IMR-90 (cell line): ENCODE results near the gene SEMA4D. TPM values are rescaled to one million over a fixed set of nuclear protein-coding genes. Genes with fewer than 3 reads are reported as not detected.

Experiments
- ATAC-seq: fragments of 200-7000 bp; cut with Tn5 transposase; 2 replicates; pipeline ENCODE4 v1.9.1; 2020; ENCODE audit warnings: low read depth, mild to moderate bottlenecking, moderate library complexity
- BruUV-seq: library from RNA; stranded (reverse); fragments of 400-500 nt; replicated peaks from 2 replicates; lab custom pipeline; 2021; lab: Mats Ljungman, UMichigan
- CTCF ChIA-PET: fragments of 300-600 bp; formaldehyde crosslinking; extraction: SDS; loops from one replicate; lab custom pipeline; 2021; ENCODE audit warnings: antibody characterized with exemption; lab: Yijun Ruan, JAX
- POLR2A ChIA-PET: fragments of 300-600 bp; sonication (Branson Sonifier 250); formaldehyde crosslinking; loops from one replicate; lab custom pipeline; 2022; ENCODE audit warnings: antibody characterized with exemption; ENCODE audit not compliant: unreplicated experiment; lab: Charles Lee
- DNase-seq: peaks from one replicate; pipeline ENCODE4 v3.0.0; 2013
- H2AFZ ChIP-seq: replicated peaks from 2 replicates; pipeline ENCODE3; 2013; ENCODE audit warnings: low read length, mild to moderate bottlenecking; ENCODE audit not compliant: poor library complexity
- H2AK5ac ChIP-seq: 2 replicates; pipeline ENCODE4 v1.6.1; 2013; ENCODE audit warnings: low read depth, low read length, inconsistent platforms
- H2AK9ac ChIP-seq: replicated peaks from 2 replicates; pipeline ENCODE3; 2013; ENCODE audit warnings: mild to moderate bottlenecking, low read depth, low read length, moderate library complexity; ENCODE audit not compliant: poor library complexity
- H2BK120ac ChIP-seq: 2 replicates; pipeline ENCODE4 v1.6.1; 2013; ENCODE audit warnings: low read depth, low read length, inconsistent platforms
- H2BK15ac ChIP-seq: 3 replicates; pipeline ENCODE4 v1.6.1; 2013; ENCODE audit warnings: low read depth, low read length, inconsistent platforms
- H2BK20ac ChIP-seq: 2 replicates; pipeline ENCODE4 v1.6.1; 2013; ENCODE audit warnings: low read depth, mild to moderate bottlenecking, inconsistent platforms, low read length, moderate library complexity
- H2BK5ac ChIP-seq: 2 replicates; pipeline ENCODE4 v1.6.1; 2013; ENCODE audit warnings: mild to moderate bottlenecking, low read depth, low read length, inconsistent platforms; ENCODE audit not compliant: poor library complexity, severe bottlenecking
- H3K14ac ChIP-seq: replicated peaks from 2 replicates; pipeline ENCODE4 v1.6.1; 2013; ENCODE audit warnings: low read depth, low read length, inconsistent platforms
- H3K18ac ChIP-seq: 2 replicates; pipeline ENCODE4 v1.6.1; 2013; ENCODE audit warnings: low read depth, low read length, control low read depth
- H3K23ac ChIP-seq: 2 replicates; pipeline ENCODE4 v1.6.1; 2013; ENCODE audit warnings: low read depth, low read length, inconsistent platforms
- H3K27ac ChIP-seq: 2 replicates; pipeline ENCODE4 v1.5.1; 2013; ENCODE audit warnings: mild to moderate bottlenecking, control low read depth, low read length; ENCODE audit not compliant: insufficient read depth
- H3K27me3 ChIP-seq: 2 replicates; pipeline ENCODE4 v1.6.1; 2013; ENCODE audit warnings: low read length; ENCODE audit not compliant: control insufficient read depth, insufficient read depth
- H3K36me3 ChIP-seq: 2 replicates; pipeline ENCODE4 v1.6.1; 2013; ENCODE audit warnings: low read length, mixed read lengths; ENCODE audit not compliant: control insufficient read depth, insufficient read depth
- H3K4ac ChIP-seq: 2 replicates; pipeline ENCODE4 v1.6.1; 2013; ENCODE audit warnings: low read depth, low read length, inconsistent platforms
- H3K4me1 ChIP-seq: 2 replicates; pipeline ENCODE4 v1.6.1; 2013; ENCODE audit warnings: low read length, mixed read lengths; ENCODE audit not compliant: control insufficient read depth, insufficient read depth
- H3K4me2 ChIP-seq: 2 replicates; pipeline ENCODE4 v1.6.1; 2013; ENCODE audit warnings: low read depth, mild to moderate bottlenecking, control low read depth, low read length, moderate library complexity
- H3K4me3 ChIP-seq: 2 replicates; pipeline ENCODE4 v1.5.1; 2013; ENCODE audit warnings: low read depth, mild to moderate bottlenecking, control low read depth, low read length, moderate library complexity; ENCODE audit not compliant: insufficient read depth
- H3K56ac ChIP-seq: 2 replicates; pipeline ENCODE4 v1.6.1; 2013; ENCODE audit warnings: low read length, inconsistent platforms; ENCODE audit not compliant: insufficient read depth; ENCODE audit errors: extremely low read depth
- H3K79me1 ChIP-seq, 2 experiments: 2 replicates each; pipeline ENCODE4 v1.6.1; 2013; ENCODE audit warnings: low read length in 2 of 2, inconsistent platforms in 1 of 2, low read depth in 1 of 2
- H3K9ac ChIP-seq: 2 replicates; pipeline ENCODE4 v1.6.1; 2013; ENCODE audit warnings: low read depth, low read length, control low read depth
- H3K9me1 ChIP-seq: 2 replicates; pipeline ENCODE4 v1.6.1; 2013; ENCODE audit warnings: low read length, inconsistent platforms; ENCODE audit not compliant: insufficient read depth
- H3K9me3 ChIP-seq: 2 replicates; pipeline ENCODE4 v1.6.1; 2013; ENCODE audit warnings: low read length; ENCODE audit not compliant: control insufficient read depth, insufficient read depth
- H4K20me1 ChIP-seq: 2 replicates; pipeline ENCODE4 v1.6.1; 2013; ENCODE audit warnings: low read length, inconsistent platforms; ENCODE audit not compliant: insufficient read depth
- H4K5ac ChIP-seq: 2 replicates; pipeline ENCODE4 v1.6.1; 2013; ENCODE audit warnings: mild to moderate bottlenecking, low read depth, low read length, control low read depth
- H4K8ac ChIP-seq, 2 experiments: 2 replicates each; pipeline ENCODE4 v1.6.1; 2013; ENCODE audit warnings: low read depth in 2 of 2, low read length in 2 of 2, control low read depth in 1 of 2, inconsistent platforms in 1 of 2
- H4K91ac ChIP-seq: 2 replicates; pipeline ENCODE4 v1.6.1; 2013; ENCODE audit warnings: low read depth, low read length, inconsistent platforms; ENCODE audit not compliant: insufficient read depth
- CHD1 ChIP-seq: IDR thresholded peaks from 2 replicates; pipeline ENCODE4 v1.6.1; 2012; ENCODE audit warnings: low read depth, low read length, improper control_type of control experiment
- POLR2A ChIP-seq: IDR thresholded peaks from 2 replicates; pipeline ENCODE4 v1.6.1; 2012; ENCODE audit warnings: mild to moderate bottlenecking, low read depth, low read length
- SMC3 ChIP-seq: fragments of 150-350 bp; IDR thresholded peaks from 2 replicates; pipeline ENCODE4 v1.6.1; 2016; ENCODE audit warnings: low read depth, mild to moderate bottlenecking, antibody characterized with exemption, low read length, moderate library complexity
- WGBS, 2 experiments: methylation state at CpG; one replicate each; pipeline versions ENCODE4 v1.1.5 to v1.1.7; 2013; ENCODE audit warnings: missing lambda C conversion rate in 2 of 2; ENCODE audit not compliant: insufficient read length in 1 of 2; ENCODE audit errors: extremely low coverage in 2 of 2; 5-methylcytosine and 5-hydroxymethylcytosine counted together
- dilution Hi-C: fragments of 300-500 bp; cut with HindIII; formaldehyde crosslinking; loops from one replicate; pipeline ENCODE4 v1.14.3; 2018; ENCODE audit warnings: low sequenced_read_pairs; ENCODE audit not compliant: unreplicated experiment
- in situ Hi-C: fragments of 300-500 bp; cut with MboI; formaldehyde crosslinking; loops from 3 replicates; pipeline ENCODE4 v1.14.3; 2019; ENCODE audit warnings: low sequenced_read_pairs, inconsistent platforms, mixed read lengths
- intact Hi-C: fragments of 100-400 bp; cut with micrococcal nuclease; formaldehyde crosslinking; loops from 2 replicates; pipeline ENCODE4 v1.10.0; 2022
- polyA plus RNA-seq, 3 experiments: library from polyadenylated mRNA; depleted of rRNA; stranded (reverse); fragments of >200 nt; gene quantifications; 2 replicates each; pipeline ENCODE4 v1.2.3, GENCODE V29; 2012; ENCODE audit warnings: low replicate concordance in 1 of 3
- total RNA-seq: library from RNA; depleted of rRNA; stranded (reverse); fragments of >200 nt; gene quantifications from 2 replicates; pipeline ENCODE4 v1.2.3, GENCODE V29; 2012

Gene SEMA4D
- total and polyA plus RNA-seq, 2 of the 4 experiments (the other 2 are of a cell fraction), result 0.90 to 1.5 TPM

DNA sequence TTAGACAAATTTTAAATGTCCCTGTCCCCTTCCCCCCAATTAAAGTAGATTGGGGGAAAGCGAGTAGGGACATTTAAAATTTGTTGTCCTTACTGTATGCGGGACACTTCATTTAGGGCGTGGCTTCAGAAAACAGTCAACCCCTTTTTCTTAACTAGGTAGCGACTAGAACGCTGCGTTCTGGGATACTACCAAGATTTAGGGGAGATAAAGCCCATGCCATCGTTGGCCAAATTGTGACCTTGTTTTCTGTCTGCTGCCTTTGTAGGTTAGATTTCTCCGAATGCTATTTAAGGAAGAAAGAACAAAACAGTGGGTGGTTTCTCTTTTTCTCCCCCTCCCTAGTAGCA lies 185.7 kb downstream of the SEMA4D start:
- Histone ChIP-seq H3K27ac (peak overlapping the region; percentile 77), H2AK9ac (no peak overlapping the region), H3K9me3 (no peaks in the 10 kb centered on the region), H2AK5ac (no peak overlapping the region), H2BK15ac (peak overlapping the region; percentile 45; the same call in 2 of the 3 replicates), H4K91ac (no peak overlapping the region), H2AFZ (no peak overlapping the region), H2BK120ac (peak overlapping the region; percentile 17; the same call in 1 of the 2 replicates), H4K8ac (peak overlapping the region; percentile 27 to 66; a peak in 1 of 4 replicates), H3K79me1 (peaks cover 8 to 13% of the 10 kb centered on the region in 2 experiments), H3K36me3 (peaks cover 2% of the 10 kb centered on the region), H3K9me1 (no peaks in the 10 kb centered on the region; the same call in 1 of the 2 replicates), H2BK20ac (no peak overlapping the region; the same call in 1 of the 2 replicates), H3K4me3 (peak overlapping the region; percentile 57), H3K9ac (peak overlapping the region; percentile 87), H3K23ac (peak overlapping the region; percentile 70; the same call in 1 of the 2 replicates), H3K4ac (peak overlapping the region; percentile 8; the same call in 1 of the 2 replicates), H3K56ac (peak overlapping the region; percentile 90), H4K5ac (peak overlapping the region; percentile 22; the same call in 1 of the 2 replicates), H3K4me1 (peaks cover 3% of the 10 kb centered on the region), H3K18ac (peak overlapping the region; percentile 63; the same call in 1 of the 2 replicates), H4K20me1 (no peaks in the 10 kb centered on the region; the same call in 1 of the 2 replicates), H3K27me3 (no peaks in the 10 kb centered on the region), H3K14ac (peak overlapping the region; percentile 68; the same call in 1 of the 2 replicates), H3K4me2 (peak overlapping the region; percentile 100), H2BK5ac (peak overlapping the region; percentile 86)
- in situ Hi-C loops (no loop called here), dilution Hi-C loops (no loop called here), intact Hi-C loops (loop anchor here (1.0 to 10.0 kb wide), 7 partner anchors 132 to 1597 kb away; no protein-coding TSS in a partner anchor)
- ChIA-PET POLR2A (no interaction called here), CTCF (interaction anchor here (1.0 kb wide), 1 partner anchor 33 kb away, joined by 3 read pairs; no protein-coding TSS in a partner anchor)
- BruUV-seq, result TSS peak; percentile 51
- TF ChIP-seq POLR2A (peak; percentile 42; the same call in 1 of the 2 replicates), CHD1 (0 out of 2 replicates have a peak, but pooled peaks have one; percentile 23), SMC3 (no peak)
- WGBS, 2 experiments, result no CpG with 5 or more reads among the region's 8 CpGs
- ATAC-seq (no peak), DNase-seq (no peak)
